HepG2 (cell line): ENCODE data around the gene POLR1E. TPM values are rescaled to one million over a fixed set of nuclear protein-coding genes. Genes with fewer than 3 reads are reported as not detected.

ENCODE experiments used
- ATAC-seq: fragments of 200-7000 bp; cut with Tn5 transposase; 3 replicates; pipeline ENCODE4 v1.9.1; 2020; ENCODE audit warnings: mild to moderate bottlenecking, moderate library complexity
- BruUV-seq: library from RNA; stranded (reverse); fragments of 400-500 nt; replicated peaks from 2 replicates; lab custom pipeline; 2021; lab: Mats Ljungman, UMichigan
- CTCF ChIA-PET: fragments of 300-600 bp; formaldehyde crosslinking; extraction: SDS; loops from one replicate; lab custom pipeline; 2021; ENCODE audit warnings: low total read pairs, inconsistent platforms, low intra/inter-chr PET ratio; lab: Yijun Ruan, JAX
- POLR2A ChIA-PET: fragments of 350-600 bp; sonication (Branson Sonifier 250); formaldehyde crosslinking; loops from one replicate; lab custom pipeline; 2020; ENCODE audit warnings: antibody characterized with exemption, inconsistent platforms; lab: Yijun Ruan, JAX
- DNase-seq: peaks from one replicate; pipeline ENCODE4 v3.0.0-alpha.2; 2015; ENCODE audit warnings: low spot score
- FAIRE-seq: peaks from 3 replicates; lab custom pipeline; 2011; peaks lifted over from hg19 to GRCh38; lab: Jason Lieb, UNC
- H2AFZ ChIP-seq: one replicate; pipeline ENCODE4 v1.6.1; 2011; ENCODE audit warnings: low read length, inconsistent platforms
- H3K27ac ChIP-seq: fragments of 300-600 bp; 3 replicates; pipeline ENCODE4 v1.8.0; 2011; ENCODE audit warnings: mixed run types, mild to moderate bottlenecking, mixed read lengths, low read length, inconsistent platforms; ENCODE audit not compliant: insufficient read depth; ENCODE audit errors: extremely low read length
- H3K27me3 ChIP-seq, 2 experiments: fragments of 200-600 bp in 1 of 2; 2 replicates in 1 of 2; 3 replicates in 1 of 2; pipeline versions ENCODE4 v1.6.0 to v1.8.0; 2011; ENCODE audit warnings: low read length in 2 of 2, mild to moderate bottlenecking in 2 of 2, moderate library complexity in 2 of 2, inconsistent platforms in 1 of 2; ENCODE audit not compliant: insufficient read depth in 2 of 2, control insufficient read depth in 1 of 2
- H3K36me3 ChIP-seq, 2 experiments: fragments of 200-600 bp in 1 of 2; replicated peaks in 1 of 2; 2 replicates in 1 of 2; 3 replicates in 1 of 2; pipeline versions ENCODE4 v1.5.1 to v1.8.0; 2011; ENCODE audit warnings: low read length in 2 of 2, inconsistent platforms in 1 of 2; ENCODE audit not compliant: insufficient read depth in 2 of 2, control insufficient read depth in 1 of 2
- H3K4me1 ChIP-seq: 2 replicates; pipeline ENCODE4 v1.5.1; 2012; ENCODE audit warnings: low read length, inconsistent platforms; ENCODE audit not compliant: insufficient read depth
- H3K4me2 ChIP-seq: 2 replicates; pipeline ENCODE4 v1.6.0; 2011; ENCODE audit warnings: low read depth, low read length, inconsistent platforms
- H3K4me3 ChIP-seq, 3 experiments: fragments of 200-600 bp in 1 of 3; sonication (generic), shearing (Covaris generic) in 1 of 3; replicated peaks in 1 of 3; 2 replicates each; pipeline ENCODE4 v1.5.1; 2011 to 2016; ENCODE audit warnings: low read length in 3 of 3, inconsistent platforms in 2 of 3, low read depth in 2 of 3, mild to moderate bottlenecking in 2 of 3, control low read depth in 1 of 3, mixed read lengths in 1 of 3; ENCODE audit not compliant: insufficient read depth in 1 of 3
- H3K79me2 ChIP-seq: one replicate; pipeline ENCODE4 v1.6.1; 2011; ENCODE audit warnings: low read length, inconsistent platforms; ENCODE audit not compliant: insufficient read depth
- H3K9ac ChIP-seq: 2 replicates; pipeline ENCODE4 v1.6.0; 2011; ENCODE audit warnings: mild to moderate bottlenecking, low read depth, low read length, inconsistent platforms; ENCODE audit not compliant: insufficient read depth
- H3K9me3 ChIP-seq: 2 replicates; pipeline ENCODE4 v1.5.1; 2012; ENCODE audit warnings: mild to moderate bottlenecking, low read length
- H4K20me1 ChIP-seq: 2 replicates; pipeline ENCODE4 v1.6.0; 2011; ENCODE audit warnings: inconsistent platforms, mild to moderate bottlenecking, low read length, moderate library complexity; ENCODE audit not compliant: insufficient read depth
- HNF4A ChIP-seq: sonication (generic); formaldehyde crosslinking; IDR thresholded peaks from 2 replicates; pipeline ENCODE4 v1.4.0; 2020; ENCODE audit warnings: missing genetic modification reagents
- HNF4G ChIP-seq, 2 experiments: sonication (generic) in 1 of 2; formaldehyde crosslinking in 1 of 2; IDR thresholded peaks; 2 replicates each; pipeline versions ENCODE4 v1.4.0 to v1.6.1; 2011 to 2020; ENCODE audit warnings: borderline replicate concordance in 2 of 2, low read depth in 2 of 2, mild to moderate bottlenecking in 2 of 2, low read length in 1 of 2, missing genetic modification reagents in 1 of 2, moderate library complexity in 1 of 2
- HNRNPL ChIP-seq: fragments of 200-400 bp; formaldehyde crosslinking; IDR thresholded peaks from 2 replicates; pipeline ENCODE4 v1.6.1; 2017; ENCODE audit warnings: mild to moderate bottlenecking, low read depth, low read length
- JUND ChIP-seq: sonication (generic); formaldehyde crosslinking; IDR thresholded peaks from 2 replicates; pipeline ENCODE4 v1.8.0; 2022; ENCODE audit warnings: mild to moderate bottlenecking, missing genetic modification reagents
- KDM4B ChIP-seq: sonication (generic); formaldehyde crosslinking; IDR thresholded peaks from 2 replicates; pipeline ENCODE4 v1.4.0; 2020; ENCODE audit warnings: missing genetic modification reagents
- KLF13 ChIP-seq: sonication (generic); formaldehyde crosslinking; IDR thresholded peaks from 2 replicates; pipeline ENCODE4 v1.4.0; 2020; ENCODE audit warnings: mild to moderate bottlenecking, missing genetic modification reagents
- NFIB ChIP-seq: sonication (generic); formaldehyde crosslinking; IDR thresholded peaks from 2 replicates; pipeline ENCODE4 v1.9.0; 2021; ENCODE audit warnings: missing genetic modification reagents, mild to moderate bottlenecking, borderline replicate concordance
- SMC3 ChIP-seq: IDR thresholded peaks from 2 replicates; pipeline ENCODE4 v1.6.1; 2011; ENCODE audit warnings: low read length, improper control_type of control experiment
- TP53 ChIP-seq: sonication (generic); formaldehyde crosslinking; conservative IDR thresholded peaks from 2 replicates; pipeline ENCODE4 v1.4.0; 2020; ENCODE audit warnings: missing genetic modification reagents
- ZNF121 ChIP-seq: sonication (generic); formaldehyde crosslinking; IDR thresholded peaks from 2 replicates; pipeline ENCODE4 v1.5.0; 2020; ENCODE audit warnings: mild to moderate bottlenecking, missing genetic modification reagents
- ZNF577 ChIP-seq: sonication (generic); formaldehyde crosslinking; IDR thresholded peaks from 2 replicates; pipeline ENCODE4 v1.4.0; 2020; ENCODE audit warnings: mild to moderate bottlenecking, low read depth, missing genetic modification reagents, borderline replicate concordance
- ZNF660 ChIP-seq: sonication (generic); formaldehyde crosslinking; IDR thresholded peaks from 2 replicates; pipeline ENCODE4 v1.5.1; 2020; ENCODE audit warnings: mild to moderate bottlenecking, low read depth, missing genetic modification reagents, borderline replicate concordance
- ZNF891 ChIP-seq: sonication (generic); formaldehyde crosslinking; IDR thresholded peaks from 2 replicates; pipeline ENCODE4 v1.5.0; 2020; ENCODE audit warnings: mild to moderate bottlenecking, missing genetic modification reagents
- WGBS: methylation state at CpG from one replicate; pipeline ENCODE4 v1.1.6; 2017; ENCODE audit warnings: low lambda C conversion rate; 5-methylcytosine and 5-hydroxymethylcytosine counted together
- in situ Hi-C: cut with HindIII; loops from 2 replicates; pipeline ENCODE4 v1.10.0; 2017; ENCODE audit warnings: low pct_unique_long_range_greater_than_20kb; ENCODE audit not compliant: extremely low pct_ligation_motif_present
- intact Hi-C: fragments of 100-400 bp; cut with micrococcal nuclease; formaldehyde crosslinking; loops from one replicate; pipeline ENCODE4 v1.10.0; 2022; ENCODE audit not compliant: unreplicated experiment
- polyA plus RNA-seq, 8 experiments: library from polyadenylated mRNA; depleted of rRNA in 3 of 8; stranded (reverse) in 7 of 8; unstranded in 1 of 8; fragments of >200 nt; fragmentation: Illumina TruSeq in 4 of 8; extraction: Trizol in 4 of 8; gene quantifications; 2 replicates each; pipeline versions ENCODE4 v1.2.1 to v1.2.3, GENCODE V29; 2011 to 2016; ENCODE audit warnings: low read depth in 4 of 8, missing spikeins in 1 of 8, mixed read lengths in 1 of 8; ENCODE audit not compliant: insufficient read depth in 1 of 8
- total RNA-seq, 5 experiments: library from RNA; depleted of rRNA; stranded (reverse); fragments of >200 nt; fragmentation: Illumina TruSeq; extraction: Trizol; gene quantifications; 2 replicates each; pipeline ENCODE4 v1.2.3, GENCODE V29; 2016; ENCODE audit warnings: low read depth in 1 of 5
- TF ChIP-seq, protein P1 (sequence below): sonication (generic); formaldehyde crosslinking; IDR thresholded peaks from 2 replicates; pipeline ENCODE4 v1.4.0; 2020; ENCODE audit warnings: missing genetic modification reagents, borderline replicate concordance
- TF ChIP-seq, protein P2 (sequence below): sonication (generic); formaldehyde crosslinking; IDR thresholded peaks from 2 replicates; pipeline ENCODE4 v1.5.0; 2020; ENCODE audit warnings: mild to moderate bottlenecking, missing genetic modification reagents
- TF ChIP-seq, protein P3 (sequence below), 2 experiments: sonication (generic) in 1 of 2; formaldehyde crosslinking in 1 of 2; IDR thresholded peaks; 2 replicates each; pipeline versions ENCODE4 v1.5.1 to v1.6.1; 2011 to 2020; ENCODE audit warnings: borderline replicate concordance in 1 of 2, low read depth in 1 of 2, low read length in 1 of 2, mild to moderate bottlenecking in 1 of 2, missing genetic modification reagents in 1 of 2, moderate library complexity in 1 of 2

Gene POLR1E
- total and polyA plus RNA-seq, 2 of the 13 experiments (the other 11 are each of a cell fraction or from before 2014, with no cell fraction given) = 23.0 to 37.8 TPM

DNA sequence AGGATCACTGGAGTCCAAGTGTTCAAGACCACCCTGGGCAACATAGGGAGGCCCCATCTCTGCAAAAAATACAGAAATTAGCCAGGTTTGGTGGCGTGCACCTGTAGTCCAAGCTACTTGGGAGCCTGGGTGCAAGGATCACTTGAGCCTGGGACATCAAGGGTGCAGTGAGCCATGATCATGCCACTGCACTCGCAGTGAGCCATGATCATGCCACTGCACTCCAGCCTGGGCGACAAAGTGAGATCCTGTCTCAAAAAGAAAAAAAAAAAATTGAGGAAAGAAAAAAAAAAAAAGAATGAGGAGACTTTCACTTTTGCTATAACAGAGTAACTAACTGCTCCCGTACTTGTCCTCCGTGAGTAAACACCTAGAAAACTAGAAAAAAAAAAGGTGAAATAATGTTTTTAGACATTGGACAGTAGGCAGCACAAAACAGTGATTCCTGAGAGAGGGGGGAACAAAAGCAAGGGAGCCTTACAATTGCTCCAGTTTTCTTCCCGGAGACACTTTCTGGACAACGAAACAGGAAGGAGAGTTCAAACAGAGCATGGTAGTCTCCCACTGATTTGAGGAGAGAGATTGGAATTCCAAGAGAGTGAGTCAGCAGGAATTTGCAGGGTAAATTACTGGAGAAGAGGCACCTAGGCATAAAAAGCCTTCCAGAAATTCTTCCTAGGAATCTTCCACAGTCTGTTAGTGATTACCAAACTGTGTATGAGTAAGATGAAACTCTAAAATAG, 13.6 kb upstream of the POLR1E start:
- Histone ChIP-seq H3K9ac (peak overlapping the region; percentile 67), H3K79me2 (no peaks in the 10 kb centered on the region), H3K4me1 (peaks cover 27% of the 10 kb centered on the region), H3K36me3 (no peaks in the 10 kb centered on the region), H3K27ac (peak overlapping the region; percentile 37), H3K27me3 (no peaks in the 10 kb centered on the region; a peak in 1 of 5 replicates), H3K9me3 (no peaks in the 10 kb centered on the region), H4K20me1 (no peaks in the 10 kb centered on the region), H3K4me2 (peak overlapping the region; percentile 68), H3K4me3 (peak overlapping the region; percentile 48 to 58 (median 51)), H2AFZ (no peak overlapping the region)
- POLR2A ChIA-PET = no interaction called here
- BruUV-seq = no TSS peak
- in situ Hi-C loops (no loop called here), intact Hi-C loops (no loop called here)
- peak; percentile 78 for ATAC-seq
- peak; percentile 24 for DNase-seq
- WGBS = 2% methylated on average over 7 of the region's 7 CpGs
- CTCF ChIA-PET = no interaction called here
- peak; percentile 56 for FAIRE-seq
- TF ChIP-seq NFIB = no peak
- no peak for TF ChIP-seq KDM4B (CRISPR knock-in tag)
- TF ChIP-seq, protein P1, sequence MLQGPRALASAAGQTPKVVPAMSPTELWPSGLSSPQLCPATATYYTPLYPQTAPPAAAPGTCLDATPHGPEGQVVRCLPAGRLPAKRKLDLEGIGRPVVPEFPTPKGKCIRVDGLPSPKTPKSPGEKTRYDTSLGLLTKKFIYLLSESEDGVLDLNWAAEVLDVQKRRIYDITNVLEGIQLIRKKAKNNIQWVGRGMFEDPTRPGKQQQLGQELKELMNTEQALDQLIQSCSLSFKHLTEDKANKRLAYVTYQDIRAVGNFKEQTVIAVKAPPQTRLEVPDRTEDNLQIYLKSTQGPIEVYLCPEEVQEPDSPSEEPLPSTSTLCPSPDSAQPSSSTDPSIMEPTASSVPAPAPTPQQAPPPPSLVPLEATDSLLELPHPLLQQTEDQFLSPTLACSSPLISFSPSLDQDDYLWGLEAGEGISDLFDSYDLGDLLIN = no peak
- no peak for TF ChIP-seq HNF4G (IDR thresholded peaks at IDR 0.05; ENCODE audit: borderline replicate concordance, low read depth, low read length)
- TF ChIP-seq HNF4G (CRISPR knock-in tag; IDR thresholded peaks at IDR 0.05; ENCODE audit: borderline replicate concordance, low read depth) = no peak
- peak; percentile 46; the same call in 1 of the 2 replicates for TF ChIP-seq HNF4A (CRISPR knock-in tag)
- no peak for TF ChIP-seq SMC3
- TF ChIP-seq TP53 (CRISPR knock-in tag) = no peak
- no peak for TF ChIP-seq ZNF660 (CRISPR knock-in tag)
- no peak for TF ChIP-seq ZNF577 (CRISPR knock-in tag)
- TF ChIP-seq HNRNPL = no peak
- 0 out of 2 replicates have a peak, but pooled peaks have one; percentile 45 for TF ChIP-seq JUND (CRISPR knock-in tag)
- TF ChIP-seq, protein P2, sequence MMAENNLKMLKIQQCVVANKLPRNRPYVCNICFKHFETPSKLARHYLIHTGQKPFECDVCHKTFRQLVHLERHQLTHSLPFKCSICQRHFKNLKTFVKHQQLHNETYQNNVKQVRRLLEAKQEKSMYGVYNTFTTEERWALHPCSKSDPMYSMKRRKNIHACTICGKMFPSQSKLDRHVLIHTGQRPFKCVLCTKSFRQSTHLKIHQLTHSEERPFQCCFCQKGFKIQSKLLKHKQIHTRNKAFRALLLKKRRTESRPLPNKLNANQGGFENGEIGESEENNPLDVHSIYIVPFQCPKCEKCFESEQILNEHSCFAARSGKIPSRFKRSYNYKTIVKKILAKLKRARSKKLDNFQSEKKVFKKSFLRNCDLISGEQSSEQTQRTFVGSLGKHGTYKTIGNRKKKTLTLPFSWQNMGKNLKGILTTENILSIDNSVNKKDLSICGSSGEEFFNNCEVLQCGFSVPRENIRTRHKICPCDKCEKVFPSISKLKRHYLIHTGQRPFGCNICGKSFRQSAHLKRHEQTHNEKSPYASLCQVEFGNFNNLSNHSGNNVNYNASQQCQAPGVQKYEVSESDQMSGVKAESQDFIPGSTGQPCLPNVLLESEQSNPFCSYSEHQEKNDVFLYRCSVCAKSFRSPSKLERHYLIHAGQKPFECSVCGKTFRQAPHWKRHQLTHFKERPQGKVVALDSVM (CRISPR knock-in tag) = peak; percentile 69; the same call in 1 of the 2 replicates
- TF ChIP-seq, protein P3, sequence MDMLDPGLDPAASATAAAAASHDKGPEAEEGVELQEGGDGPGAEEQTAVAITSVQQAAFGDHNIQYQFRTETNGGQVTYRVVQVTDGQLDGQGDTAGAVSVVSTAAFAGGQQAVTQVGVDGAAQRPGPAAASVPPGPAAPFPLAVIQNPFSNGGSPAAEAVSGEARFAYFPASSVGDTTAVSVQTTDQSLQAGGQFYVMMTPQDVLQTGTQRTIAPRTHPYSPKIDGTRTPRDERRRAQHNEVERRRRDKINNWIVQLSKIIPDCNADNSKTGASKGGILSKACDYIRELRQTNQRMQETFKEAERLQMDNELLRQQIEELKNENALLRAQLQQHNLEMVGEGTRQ (IDR thresholded peaks at IDR 0.05; ENCODE audit: low read depth, low read length) = no peak
- TF ChIP-seq, protein P3 (CRISPR knock-in tag; IDR thresholded peaks at IDR 0.05; ENCODE audit: borderline replicate concordance) = no peak
- TF ChIP-seq ZNF121 (CRISPR knock-in tag) = no peak
- no peak for TF ChIP-seq KLF13 (CRISPR knock-in tag)
- no peak for TF ChIP-seq ZNF891
